ENCODE results near the gene ZBTB38.

Gene ZBTB38

DNA sequence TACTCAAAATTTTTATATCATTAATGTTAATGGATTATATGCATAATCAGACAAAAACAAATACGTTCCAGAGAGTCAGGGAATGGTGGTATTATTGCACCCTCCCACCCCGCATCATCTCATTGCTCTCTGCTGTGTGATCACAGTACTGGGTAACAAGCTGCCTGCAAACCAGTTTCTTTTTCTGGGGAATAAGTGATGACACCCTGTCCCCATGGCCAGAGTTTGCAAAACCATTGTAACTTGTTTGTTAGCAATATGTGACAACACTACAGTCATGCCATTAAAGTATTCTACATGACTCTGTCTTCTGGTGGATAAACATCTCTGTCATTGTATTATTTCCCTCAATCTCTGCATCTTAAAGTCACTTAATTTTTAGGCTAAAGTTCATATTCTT, 39.5 kb downstream of the ZBTB38 start:
- no peak for DNase-seq

- no peak for DNase-seq
These were observed 40.3 kb downstream of the ZBTB38 start for GRCh38 chr3:141408596-141408995.

DNA sequence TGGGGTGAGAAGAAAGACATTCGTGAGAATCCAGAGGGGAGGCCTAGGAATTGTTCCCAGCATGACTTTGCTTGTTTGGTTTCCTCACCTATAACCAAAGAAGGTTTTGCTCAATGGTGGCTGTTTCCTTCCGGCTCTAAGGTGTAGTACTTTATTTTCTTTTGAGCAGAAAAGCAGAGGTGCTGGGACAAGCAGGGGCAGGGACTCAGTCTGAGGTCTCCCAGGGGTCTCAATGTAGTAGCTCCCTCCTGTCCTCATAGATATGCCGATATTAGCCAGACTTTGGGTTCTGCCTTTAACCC, 41.6 kb downstream of the ZBTB38 start:
- no peak for DNase-seq

GRCh38 chr3:141410408-141410807, 42.1 kb downstream of the ZBTB38 start:
- no peak for DNase-seq

GRCh38 chr3:141410846-141411245, 42.5 kb downstream of the ZBTB38 start:
- DNase-seq: no peak

GRCh38 chr3:141411251-141411771, 43.0 kb downstream of the ZBTB38 start:
- no peak for DNase-seq

DNA sequence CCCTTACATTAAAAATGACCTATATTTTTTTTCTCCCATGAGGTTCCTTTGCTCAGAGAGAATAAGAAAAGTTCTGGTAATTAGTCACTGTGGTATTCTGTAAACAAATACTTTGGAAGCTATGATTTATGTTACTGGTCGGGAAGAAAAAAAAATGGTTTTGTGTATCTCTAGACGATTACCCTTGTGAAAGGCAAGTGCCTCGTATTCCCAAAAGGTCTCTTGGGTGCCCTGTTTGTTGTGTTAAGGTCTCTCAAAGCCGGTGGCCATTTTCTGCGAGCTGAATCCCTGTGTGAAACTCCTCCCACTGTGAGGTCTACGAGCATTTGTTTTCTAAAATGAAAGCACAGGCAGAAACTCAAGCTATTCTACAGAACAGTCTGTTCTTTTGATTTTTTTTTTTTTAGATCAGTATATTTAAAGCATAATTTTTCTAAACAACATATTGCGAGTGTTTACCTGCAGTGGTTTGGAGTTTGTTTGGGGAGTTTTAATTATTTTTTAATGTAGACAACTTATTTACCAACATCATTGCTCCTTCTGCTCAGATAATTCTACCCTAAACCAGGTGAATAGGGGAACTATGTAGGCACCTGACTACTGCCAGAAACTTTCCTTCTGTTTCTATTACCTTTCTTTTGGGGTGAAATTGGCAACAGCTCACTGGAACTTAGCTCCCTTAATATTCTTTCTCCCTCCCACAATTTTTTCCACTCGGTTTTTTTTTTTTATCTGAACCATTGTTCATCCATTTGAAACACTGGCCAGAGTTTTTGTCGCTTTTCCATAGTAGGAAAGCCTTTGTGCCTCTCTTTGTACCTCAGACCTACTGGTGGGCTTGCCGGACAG, 44.0 kb downstream of the ZBTB38 start:
- DNase-seq: peak; percentile 42

GRCh38 chr3:141412936-141413354, 44.6 kb downstream of the ZBTB38 start:
- no peak for DNase-seq

- no peak for DNase-seq
These were observed 45.1 kb downstream of the ZBTB38 start for GRCh38 chr3:141413391-141413790.

DNA sequence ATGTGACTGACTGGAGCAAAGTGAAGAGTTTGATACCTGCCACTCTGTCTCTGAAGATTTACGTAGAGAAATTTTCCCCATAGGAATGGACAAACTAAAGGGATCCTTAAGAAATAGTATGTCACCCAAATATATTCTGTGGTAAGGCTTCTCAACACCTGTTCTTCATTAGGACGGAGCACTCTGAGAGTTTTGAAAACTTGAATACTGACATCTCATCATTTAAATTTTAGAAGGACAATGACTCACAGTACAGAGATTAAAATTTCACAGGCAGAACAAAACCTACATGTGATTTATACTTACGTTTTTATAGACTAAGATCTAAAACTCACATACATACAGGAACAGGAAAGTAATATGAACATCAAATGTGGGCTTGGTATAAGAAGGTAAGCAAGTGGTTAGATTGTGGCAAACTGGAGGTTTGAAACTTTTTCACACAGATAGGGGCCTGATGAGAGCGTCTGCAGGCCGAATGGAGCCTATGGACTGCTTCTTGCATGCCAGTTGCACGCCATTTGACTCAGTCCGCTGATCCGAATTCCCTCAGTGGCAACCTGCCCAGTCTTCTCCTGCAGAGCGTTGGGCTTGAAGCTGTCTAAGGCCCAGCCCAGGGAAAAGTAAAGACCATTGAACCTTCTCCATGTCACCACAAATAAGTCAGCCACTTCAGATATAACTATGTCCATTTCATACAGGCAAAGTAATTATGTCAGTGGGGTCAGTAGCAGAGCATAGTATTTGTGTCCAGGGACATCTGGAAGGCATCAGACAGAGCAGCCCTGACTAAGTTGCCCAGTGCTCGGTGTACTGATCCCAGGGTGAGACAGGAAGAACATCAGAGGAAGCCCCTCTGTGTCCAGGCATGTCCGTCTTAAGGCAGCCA, 45.7 kb downstream of the ZBTB38 start:
- DNase-seq: no peak

DNA sequence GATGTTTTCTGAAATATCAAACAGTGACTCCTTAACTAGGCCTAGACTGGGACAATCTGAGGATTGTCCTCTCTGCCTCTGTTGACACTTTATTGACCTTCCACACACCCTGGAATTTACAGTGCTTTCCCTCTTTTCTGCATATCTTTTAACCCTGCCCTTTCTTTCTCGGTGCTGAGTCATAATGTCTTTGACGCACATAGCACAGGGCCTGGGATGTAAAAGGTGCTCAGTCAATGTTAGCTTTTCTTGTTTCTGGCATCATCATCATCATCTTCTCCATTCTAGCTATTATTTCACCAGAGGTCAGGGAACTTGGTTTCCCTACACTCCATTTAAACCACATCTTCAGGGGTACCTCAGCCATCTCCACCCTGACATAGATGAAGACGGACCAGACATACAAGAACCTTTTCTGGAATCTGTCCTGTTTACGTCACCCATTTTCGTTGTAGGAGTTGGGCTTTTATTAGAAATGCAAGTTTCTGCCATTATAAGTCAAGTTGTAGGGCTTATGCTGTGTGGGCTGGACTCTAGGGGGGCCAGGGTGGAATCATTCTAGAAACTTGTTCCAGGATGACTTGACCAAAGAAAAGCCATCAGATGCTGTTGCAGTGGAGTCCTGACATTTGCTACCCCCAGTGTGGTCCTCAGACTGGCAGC, 46.6 kb downstream of the ZBTB38 start:
- no peak for DNase-seq

DNA sequence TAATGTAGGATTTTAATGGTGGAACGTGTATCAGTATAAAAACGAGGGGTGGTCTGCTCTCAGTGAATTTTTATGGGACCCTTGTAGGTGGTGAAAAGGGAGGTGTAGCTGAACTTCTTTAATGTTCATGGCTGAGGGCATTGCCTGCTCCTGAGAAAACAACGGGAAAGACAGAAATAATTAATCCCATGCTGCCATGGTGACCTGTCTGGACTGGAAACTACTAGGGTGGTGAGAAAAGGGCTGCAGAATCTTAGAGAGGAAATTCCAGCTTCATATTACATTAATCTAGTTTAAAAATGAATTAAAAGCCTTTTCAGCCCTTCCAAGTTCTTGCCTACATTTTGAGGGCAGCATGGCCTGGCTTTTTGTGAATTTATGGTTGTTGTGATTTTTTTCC, 47.6 kb downstream of the ZBTB38 start:
- DNase-seq: no peak

Data from NCI-H510A (cell line).